IMR-90 (cell line): Measurements from ENCODE around the gene CD1C. TPM values are rescaled to one million over a fixed set of nuclear protein-coding genes. Genes with fewer than 3 reads are reported as not detected.

Source experiments
- ATAC-seq: fragments of 200-7000 bp; cut with Tn5 transposase; 2 replicates; pipeline ENCODE4 v1.9.1; 2020; ENCODE audit warnings: low read depth, mild to moderate bottlenecking, moderate library complexity
- BruUV-seq: library from RNA; stranded (reverse); fragments of 400-500 nt; replicated peaks from 2 replicates; lab custom pipeline; 2021; lab: Mats Ljungman, UMichigan
- CTCF ChIA-PET: fragments of 300-600 bp; formaldehyde crosslinking; extraction: SDS; loops from one replicate; lab custom pipeline; 2021; ENCODE audit warnings: antibody characterized with exemption; lab: Yijun Ruan, JAX
- POLR2A ChIA-PET: fragments of 300-600 bp; sonication (Branson Sonifier 250); formaldehyde crosslinking; loops from one replicate; lab custom pipeline; 2022; ENCODE audit warnings: antibody characterized with exemption; ENCODE audit not compliant: unreplicated experiment; lab: Charles Lee
- DNase-seq: peaks from one replicate; pipeline ENCODE4 v3.0.0; 2013
- H2AFZ ChIP-seq: replicated peaks from 2 replicates; pipeline ENCODE3; 2013; ENCODE audit warnings: low read length, mild to moderate bottlenecking; ENCODE audit not compliant: poor library complexity
- H2AK5ac ChIP-seq: 2 replicates; pipeline ENCODE4 v1.6.1; 2013; ENCODE audit warnings: low read depth, low read length, inconsistent platforms
- H2AK9ac ChIP-seq: replicated peaks from 2 replicates; pipeline ENCODE3; 2013; ENCODE audit warnings: mild to moderate bottlenecking, low read depth, low read length, moderate library complexity; ENCODE audit not compliant: poor library complexity
- H2BK120ac ChIP-seq: 2 replicates; pipeline ENCODE4 v1.6.1; 2013; ENCODE audit warnings: low read depth, low read length, inconsistent platforms
- H2BK15ac ChIP-seq: 3 replicates; pipeline ENCODE4 v1.6.1; 2013; ENCODE audit warnings: low read depth, low read length, inconsistent platforms
- H2BK20ac ChIP-seq: 2 replicates; pipeline ENCODE4 v1.6.1; 2013; ENCODE audit warnings: low read depth, mild to moderate bottlenecking, inconsistent platforms, low read length, moderate library complexity
- H2BK5ac ChIP-seq: 2 replicates; pipeline ENCODE4 v1.6.1; 2013; ENCODE audit warnings: mild to moderate bottlenecking, low read depth, low read length, inconsistent platforms; ENCODE audit not compliant: poor library complexity, severe bottlenecking
- H3K14ac ChIP-seq: replicated peaks from 2 replicates; pipeline ENCODE4 v1.6.1; 2013; ENCODE audit warnings: low read depth, low read length, inconsistent platforms
- H3K18ac ChIP-seq: 2 replicates; pipeline ENCODE4 v1.6.1; 2013; ENCODE audit warnings: low read depth, low read length, control low read depth
- H3K23ac ChIP-seq: 2 replicates; pipeline ENCODE4 v1.6.1; 2013; ENCODE audit warnings: low read depth, low read length, inconsistent platforms
- H3K27ac ChIP-seq: 2 replicates; pipeline ENCODE4 v1.5.1; 2013; ENCODE audit warnings: mild to moderate bottlenecking, control low read depth, low read length; ENCODE audit not compliant: insufficient read depth
- H3K27me3 ChIP-seq: 2 replicates; pipeline ENCODE4 v1.6.1; 2013; ENCODE audit warnings: low read length; ENCODE audit not compliant: control insufficient read depth, insufficient read depth
- H3K36me3 ChIP-seq: 2 replicates; pipeline ENCODE4 v1.6.1; 2013; ENCODE audit warnings: low read length, mixed read lengths; ENCODE audit not compliant: control insufficient read depth, insufficient read depth
- H3K4ac ChIP-seq: 2 replicates; pipeline ENCODE4 v1.6.1; 2013; ENCODE audit warnings: low read depth, low read length, inconsistent platforms
- H3K4me1 ChIP-seq: 2 replicates; pipeline ENCODE4 v1.6.1; 2013; ENCODE audit warnings: low read length, mixed read lengths; ENCODE audit not compliant: control insufficient read depth, insufficient read depth
- H3K4me2 ChIP-seq: 2 replicates; pipeline ENCODE4 v1.6.1; 2013; ENCODE audit warnings: low read depth, mild to moderate bottlenecking, control low read depth, low read length, moderate library complexity
- H3K4me3 ChIP-seq: 2 replicates; pipeline ENCODE4 v1.5.1; 2013; ENCODE audit warnings: low read depth, mild to moderate bottlenecking, control low read depth, low read length, moderate library complexity; ENCODE audit not compliant: insufficient read depth
- H3K56ac ChIP-seq: 2 replicates; pipeline ENCODE4 v1.6.1; 2013; ENCODE audit warnings: low read length, inconsistent platforms; ENCODE audit not compliant: insufficient read depth; ENCODE audit errors: extremely low read depth
- H3K79me1 ChIP-seq, 2 experiments: 2 replicates each; pipeline ENCODE4 v1.6.1; 2013; ENCODE audit warnings: low read length in 2 of 2, inconsistent platforms in 1 of 2, low read depth in 1 of 2
- H3K9ac ChIP-seq: 2 replicates; pipeline ENCODE4 v1.6.1; 2013; ENCODE audit warnings: low read depth, low read length, control low read depth
- H3K9me1 ChIP-seq: 2 replicates; pipeline ENCODE4 v1.6.1; 2013; ENCODE audit warnings: low read length, inconsistent platforms; ENCODE audit not compliant: insufficient read depth
- H3K9me3 ChIP-seq: 2 replicates; pipeline ENCODE4 v1.6.1; 2013; ENCODE audit warnings: low read length; ENCODE audit not compliant: control insufficient read depth, insufficient read depth
- H4K20me1 ChIP-seq: 2 replicates; pipeline ENCODE4 v1.6.1; 2013; ENCODE audit warnings: low read length, inconsistent platforms; ENCODE audit not compliant: insufficient read depth
- H4K5ac ChIP-seq: 2 replicates; pipeline ENCODE4 v1.6.1; 2013; ENCODE audit warnings: mild to moderate bottlenecking, low read depth, low read length, control low read depth
- H4K8ac ChIP-seq, 2 experiments: 2 replicates each; pipeline ENCODE4 v1.6.1; 2013; ENCODE audit warnings: low read depth in 2 of 2, low read length in 2 of 2, control low read depth in 1 of 2, inconsistent platforms in 1 of 2
- H4K91ac ChIP-seq: 2 replicates; pipeline ENCODE4 v1.6.1; 2013; ENCODE audit warnings: low read depth, low read length, inconsistent platforms; ENCODE audit not compliant: insufficient read depth
- BHLHE40 ChIP-seq: fragments of 150-350 bp; IDR thresholded peaks from 2 replicates; pipeline ENCODE4 v1.6.1; 2016; ENCODE audit warnings: mild to moderate bottlenecking, low read depth, low read length
- CHD1 ChIP-seq: IDR thresholded peaks from 2 replicates; pipeline ENCODE4 v1.6.1; 2012; ENCODE audit warnings: low read depth, low read length, improper control_type of control experiment
- FOS ChIP-seq: fragments of 150-350 bp; IDR thresholded peaks from 2 replicates; pipeline ENCODE4 v1.6.1; 2016; ENCODE audit warnings: low read depth, low read length
- MAFK ChIP-seq: IDR thresholded peaks from 2 replicates; pipeline ENCODE4 v1.6.1; 2012; ENCODE audit warnings: low read depth, low read length, improper control_type of control experiment
- NFE2L2 ChIP-seq: fragments of 150-350 bp; IDR thresholded peaks from 2 replicates; pipeline ENCODE4 v1.6.1; 2016; ENCODE audit warnings: low read depth, mild to moderate bottlenecking, low read length
- WGBS, 2 experiments: methylation state at CpG; one replicate each; pipeline versions ENCODE4 v1.1.5 to v1.1.7; 2013; ENCODE audit warnings: missing lambda C conversion rate in 2 of 2; ENCODE audit not compliant: insufficient read length in 1 of 2; ENCODE audit errors: extremely low coverage in 2 of 2; 5-methylcytosine and 5-hydroxymethylcytosine counted together
- dilution Hi-C: fragments of 300-500 bp; cut with HindIII; formaldehyde crosslinking; loops from one replicate; pipeline ENCODE4 v1.14.3; 2018; ENCODE audit warnings: low sequenced_read_pairs; ENCODE audit not compliant: unreplicated experiment
- in situ Hi-C: fragments of 300-500 bp; cut with MboI; formaldehyde crosslinking; loops from 3 replicates; pipeline ENCODE4 v1.14.3; 2019; ENCODE audit warnings: low sequenced_read_pairs, inconsistent platforms, mixed read lengths
- intact Hi-C: fragments of 100-400 bp; cut with micrococcal nuclease; formaldehyde crosslinking; loops from 2 replicates; pipeline ENCODE4 v1.10.0; 2022
- polyA plus RNA-seq, 3 experiments: library from polyadenylated mRNA; depleted of rRNA; stranded (reverse); fragments of >200 nt; gene quantifications; 2 replicates each; pipeline ENCODE4 v1.2.3, GENCODE V29; 2012; ENCODE audit warnings: low replicate concordance in 1 of 3
- total RNA-seq: library from RNA; depleted of rRNA; stranded (reverse); fragments of >200 nt; gene quantifications from 2 replicates; pipeline ENCODE4 v1.2.3, GENCODE V29; 2012
- TF ChIP-seq, protein P1 (sequence below): conservative IDR thresholded peaks from 2 replicates; pipeline ENCODE4 v1.5.1; 2012; ENCODE audit warnings: mild to moderate bottlenecking, low read depth, low read length, improper control_type of control experiment

CD1C gene
- total and polyA plus RNA-seq, 2 of the 4 experiments (the other 2 are of a cell fraction) = not detected

GRCh38 chr1:158311066-158311465, 21.3 kb downstream of the CD1C start:
- Histone ChIP-seq H2BK5ac (no peak overlapping the region), H3K18ac (no peak overlapping the region), H3K79me1 (no peaks in the 10 kb centered on the region), H4K5ac (no peak overlapping the region), H3K56ac (no peak overlapping the region), H3K14ac (no peak overlapping the region), H2AK9ac (no peak overlapping the region), H3K9ac (no peak overlapping the region), H4K8ac (no peak overlapping the region), H3K27ac (no peak overlapping the region), H3K36me3 (no peaks in the 10 kb centered on the region), H3K4me1 (no peaks in the 10 kb centered on the region), H4K91ac (no peak overlapping the region), H3K4ac (no peak overlapping the region), H3K27me3 (no peaks in the 10 kb centered on the region), H3K4me3 (no peak overlapping the region), H4K20me1 (no peaks in the 10 kb centered on the region), H3K23ac (no peak overlapping the region), H2AK5ac (no peak overlapping the region), H2BK15ac (no peak overlapping the region), H2BK20ac (no peak overlapping the region), H3K4me2 (no peak overlapping the region), H2BK120ac (no peak overlapping the region), H3K9me3 (no peaks in the 10 kb centered on the region), H2AFZ (no peak overlapping the region), H3K9me1 (no peaks in the 10 kb centered on the region)
- CTCF ChIA-PET = no interaction called here
- dilution Hi-C loops (no loop called here), intact Hi-C loops (no loop called here), in situ Hi-C loops (no loop called here)
- ATAC-seq (no peak), DNase-seq (no peak)
- WGBS, 2 experiments = no CpG with 5 or more reads among the region's 2 CpGs
- POLR2A ChIA-PET = no interaction called here
- BruUV-seq = no TSS peak
- no peak for TF ChIP-seq FOS
- TF ChIP-seq, protein P1, sequence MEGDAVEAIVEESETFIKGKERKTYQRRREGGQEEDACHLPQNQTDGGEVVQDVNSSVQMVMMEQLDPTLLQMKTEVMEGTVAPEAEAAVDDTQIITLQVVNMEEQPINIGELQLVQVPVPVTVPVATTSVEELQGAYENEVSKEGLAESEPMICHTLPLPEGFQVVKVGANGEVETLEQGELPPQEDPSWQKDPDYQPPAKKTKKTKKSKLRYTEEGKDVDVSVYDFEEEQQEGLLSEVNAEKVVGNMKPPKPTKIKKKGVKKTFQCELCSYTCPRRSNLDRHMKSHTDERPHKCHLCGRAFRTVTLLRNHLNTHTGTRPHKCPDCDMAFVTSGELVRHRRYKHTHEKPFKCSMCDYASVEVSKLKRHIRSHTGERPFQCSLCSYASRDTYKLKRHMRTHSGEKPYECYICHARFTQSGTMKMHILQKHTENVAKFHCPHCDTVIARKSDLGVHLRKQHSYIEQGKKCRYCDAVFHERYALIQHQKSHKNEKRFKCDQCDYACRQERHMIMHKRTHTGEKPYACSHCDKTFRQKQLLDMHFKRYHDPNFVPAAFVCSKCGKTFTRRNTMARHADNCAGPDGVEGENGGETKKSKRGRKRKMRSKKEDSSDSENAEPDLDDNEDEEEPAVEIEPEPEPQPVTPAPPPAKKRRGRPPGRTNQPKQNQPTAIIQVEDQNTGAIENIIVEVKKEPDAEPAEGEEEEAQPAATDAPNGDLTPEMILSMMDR = no peak
- TF ChIP-seq NFE2L2 = no peak
- TF ChIP-seq CHD1 = no peak
- no peak for TF ChIP-seq MAFK
- TF ChIP-seq BHLHE40 = no peak
